ENCODE results near the gene PACS2. TPM values are rescaled to one million over a fixed set of nuclear protein-coding genes. Genes with fewer than 3 reads are reported as not detected.

PACS2 gene
- total and polyA plus RNA-seq, 2 of the 8 experiments (the other 6 are each of a cell fraction or from before 2014, with no cell fraction given) = 38.0 to 62.8 TPM

- H3K79me2 ChIP-seq (ENCODE audit: control insufficient read depth in 1 of 2, insufficient read depth in 2 of 2, low read length in 2 of 2) = no peaks in the 10 kb centered on the region
- no peak overlapping the region for H3K9ac ChIP-seq (replicated peaks in 1 of 4; ENCODE audit: extremely low read depth in 1 of 4, low read depth in 3 of 4, low read length in 3 of 4)
- no peak for FAIRE-seq
- ChIA-PET CTCF (ENCODE audit: partially characterized antibody) (interaction anchor here (0.6 to 2.7 kb wide), 10 partner anchors 8 to 589 kb away, joined by 3 to 10 read pairs (median 3); no protein-coding TSS in a partner anchor), POLR2A (ENCODE audit: partially characterized antibody) (interaction anchor here (0.6 kb wide), 1 partner anchor 178 kb away, joined by 3 read pairs; no protein-coding TSS in a partner anchor)
- no peak overlapping the region for H2BK12ac ChIP-seq (ENCODE audit: low read depth, low read length)
- no peaks in the 10 kb centered on the region for H3K23me2 ChIP-seq (ENCODE audit: low read depth, low read length)
- H4K20me1 ChIP-seq (replicated peaks in 1 of 2; ENCODE audit: control insufficient read depth in 1 of 2, insufficient read depth in 2 of 2, low read length in 2 of 2) = peaks cover 2 to 3% of the 10 kb centered on the region in 2 experiments
- H2BK120ac ChIP-seq (replicated peaks; ENCODE audit: low read depth, low read length) = no peak overlapping the region
- no peaks in the 10 kb centered on the region for H3K9me3 ChIP-seq (ENCODE audit: insufficient read depth in 2 of 2, low read depth in 1 of 2, low read length in 1 of 2)
- DNase-seq (ENCODE audit: low read depth in 1 of 2, low spot score in 2 of 2) = no peak
- H4K8ac ChIP-seq (ENCODE audit: extremely low read depth, insufficient read depth, low read length) = no peak overlapping the region
- H2BK20ac ChIP-seq (ENCODE audit: low read length) = no peak overlapping the region
- no peak overlapping the region for H2AFZ ChIP-seq (ENCODE audit: low read length)
- H3K18ac ChIP-seq (ENCODE audit: extremely low read depth, low read length) = no peak overlapping the region
- H3K27me3 ChIP-seq (replicated peaks in 1 of 4; ENCODE audit: control insufficient read depth in 3 of 4, extremely low read depth in 1 of 4, insufficient read depth in 3 of 4, low read length in 3 of 4) = no peaks in the 10 kb centered on the region; a peak in 1 of 7 replicates
- H3K4me3 ChIP-seq (ENCODE audit: extremely low read depth in 1 of 4, insufficient read depth in 2 of 4, low read depth in 3 of 4, low read length in 4 of 4) = no peak overlapping the region
- H4K91ac ChIP-seq (replicated peaks; ENCODE audit: insufficient read length, low read length) = no peak overlapping the region
- no peak overlapping the region for H3K4ac ChIP-seq (replicated peaks; ENCODE audit: insufficient read length, low read depth, low read length)
- no peaks in the 10 kb centered on the region for H3K79me1 ChIP-seq (ENCODE audit: low read depth, low read length)
- no peak overlapping the region for H3K56ac ChIP-seq (replicated peaks; ENCODE audit: insufficient read length, low read depth, low read length)
- 94% methylated on average over 28 of the region's 58 CpGs; no CpG with 5 or more reads in 1 of the 2 experiments for WGBS, 2 experiments (ENCODE audit: extremely low coverage in 1 of 2, insufficient coverage in 1 of 2, insufficient read length in 1 of 2, insufficient replicate concordance in 2 of 2, low coverage in 1 of 2, low lambda C conversion rate in 2 of 2, missing lambda C conversion rate in 1 of 2)
- no peaks in the 10 kb centered on the region for H3K4me1 ChIP-seq (replicated peaks in 1 of 4; ENCODE audit: control insufficient read depth in 3 of 4, insufficient read depth in 4 of 4, low read length in 3 of 4)
- no peak overlapping the region for H3K27ac ChIP-seq (ENCODE audit: low read depth, low read length)
- no peak overlapping the region for H3K23ac ChIP-seq (ENCODE audit: insufficient read length)
- H2AK5ac ChIP-seq (ENCODE audit: low read depth, low read length) = no peak overlapping the region
- no peak overlapping the region for H2BK5ac ChIP-seq (ENCODE audit: low read depth, low read length)
- no peak overlapping the region for H3K4me2 ChIP-seq (ENCODE audit: insufficient read depth in 1 of 2, low read depth in 2 of 2, low read length in 2 of 2)
- H2BK15ac ChIP-seq (ENCODE audit: low read length) = no peak overlapping the region
- H3K14ac ChIP-seq (ENCODE audit: insufficient read length) = no peak overlapping the region
- no peak overlapping the region for H4K5ac ChIP-seq (ENCODE audit: insufficient read length, low read depth, low read length)
- no peaks in the 10 kb centered on the region; a peak in 1 of 8 replicates for H3K36me3 ChIP-seq (ENCODE audit: control insufficient read depth in 2 of 4, insufficient read depth in 4 of 4, low read length in 3 of 4)
- TF ChIP-seq POU5F1 (IDR thresholded peaks at IDR 0.05; ENCODE audit: low read depth, low read length) (no peak), TEAD4 (IDR thresholded peaks at IDR 0.05; ENCODE audit: low read depth, low read length) (no peak), CHD2 (IDR thresholded peaks at IDR 0.05; ENCODE audit: low read length) (no peak), EGR1 (IDR thresholded peaks at IDR 0.05; ENCODE audit: borderline replicate concordance, low read depth, low read length) (no peak)
Observed at GRCh38 chr14:105363847-105364708, 49.5 kb downstream of the PACS2 start.

Measured in H1 (cell line).